ENCODE results near the gene STK38L. TPM values are rescaled to one million over a fixed set of nuclear protein-coding genes. Genes with fewer than 3 reads are reported as not detected.

The STK38L gene
- polyA plus RNA-seq, 2 donors: 10.9 to 11.9 TPM

Other genes with a start within 250 kb of the STK38L start
- gene TM7SF3, start 229.9 kb upstream of the STK38L start, polyA plus RNA-seq: 10 to 100 TPM; 15.9 to 43.3 TPM
- 10 to 100 TPM; 25.3 to 31.8 TPM for gene MED21, start 221.7 kb upstream of the STK38L start, polyA plus RNA-seq
- not detected for gene C12orf71, start 161.7 kb upstream of the STK38L start, polyA plus RNA-seq
- gene BMAL2, start 88.5 kb downstream of the STK38L start, polyA plus RNA-seq: 10 to 100 TPM; 27.7 to 35.4 TPM
- 1 to 10 TPM in 1 of 2 donors, under 1 TPM in 1; 0.66 to 1.6 TPM for gene SMCO2, start 202.4 kb downstream of the STK38L start, polyA plus RNA-seq